GM23338 (cell line): ENCODE measurements around the gene AGR3. TPM values are rescaled to one million over a fixed set of nuclear protein-coding genes. Genes with fewer than 3 reads are reported as not detected.

Experiments used
- ATAC-seq: fragments of 200-7000 bp; cut with Tn5 transposase; 3 replicates; pipeline ENCODE4 v1.9.1; 2020
- DNase-seq: peaks from one replicate; pipeline ENCODE4 v3.0.0-alpha.2; 2015; ENCODE audit warnings: low spot score
- H2AFZ ChIP-seq: fragments of 200-600 bp; sonication (generic); 2 replicates; pipeline ENCODE4 v1.8.0; 2016; ENCODE audit warnings: antibody characterized with exemption, mild to moderate bottlenecking, moderate library complexity
- H3F3A ChIP-seq: fragments of 200-600 bp; sonication (generic); replicated peaks from 2 replicates; pipeline ENCODE4 v1.8.0; 2017; ENCODE audit warnings: antibody characterized with exemption, mixed run types, low read depth
- H3K27ac ChIP-seq: fragments of 200-600 bp; sonication (generic); 2 replicates; pipeline ENCODE4 v1.6.1; 2016; ENCODE audit warnings: low read depth
- H3K27me3 ChIP-seq: fragments of 200-600 bp; sonication (generic); 2 replicates; pipeline ENCODE4 v1.8.0; 2016; ENCODE audit warnings: mild to moderate bottlenecking, mixed run types, moderate library complexity; ENCODE audit not compliant: insufficient read depth
- H3K36me3 ChIP-seq: fragments of 200-600 bp; sonication (generic); 2 replicates; pipeline ENCODE4 v1.8.0; 2016; ENCODE audit warnings: mild to moderate bottlenecking; ENCODE audit not compliant: insufficient read depth
- H3K4me1 ChIP-seq: fragments of 200-600 bp; sonication (generic); 2 replicates; pipeline ENCODE4 v1.8.0; 2016; ENCODE audit warnings: mild to moderate bottlenecking, moderate library complexity; ENCODE audit not compliant: insufficient read depth
- H3K4me2 ChIP-seq: fragments of 200-600 bp; sonication (generic); 2 replicates; pipeline ENCODE4 v1.7.1; 2017; ENCODE audit warnings: mixed run types
- H3K4me3 ChIP-seq: fragments of 200-600 bp; sonication (generic); 2 replicates; pipeline ENCODE4 v1.6.1; 2016; ENCODE audit warnings: mixed run types
- H3K79me2 ChIP-seq: fragments of 200-600 bp; sonication (generic); replicated peaks from 2 replicates; pipeline ENCODE4 v1.8.0; 2017; ENCODE audit warnings: mild to moderate bottlenecking; ENCODE audit not compliant: insufficient read depth
- H3K9me2 ChIP-seq: fragments of 200-600 bp; sonication (generic); 2 replicates; pipeline ENCODE4 v1.8.0; 2017; ENCODE audit not compliant: insufficient read depth
- H4K20me1 ChIP-seq: fragments of 200-600 bp; sonication (generic); replicated peaks from 2 replicates; pipeline ENCODE4 v1.8.0; 2017; ENCODE audit warnings: mild to moderate bottlenecking; ENCODE audit not compliant: insufficient read depth
- H3K27ac Mint-ChIP-seq: 2 replicates; pipeline ENCODE4 v1.8.0; 2020; ENCODE audit warnings: inconsistent platforms, mild to moderate bottlenecking, moderate library complexity, mixed read lengths
- H3K27me3 Mint-ChIP-seq: 3 replicates; pipeline ENCODE4 v1.8.0; 2022; ENCODE audit warnings: low read depth, mild to moderate bottlenecking, moderate library complexity, mixed read lengths, inconsistent platforms; ENCODE audit not compliant: insufficient read depth, poor library complexity
- H3K36me3 Mint-ChIP-seq: 3 replicates; pipeline ENCODE4 v1.8.0; 2021; ENCODE audit warnings: low read depth, mild to moderate bottlenecking, inconsistent platforms, moderate library complexity, mixed read lengths
- H3K4me1 Mint-ChIP-seq: 3 replicates; pipeline ENCODE4 v1.8.0; 2020; ENCODE audit warnings: mild to moderate bottlenecking, inconsistent platforms, mixed read lengths
- H3K4me3 Mint-ChIP-seq: 3 replicates; pipeline ENCODE4 v1.8.0; 2021; ENCODE audit warnings: moderate library complexity, mild to moderate bottlenecking, inconsistent platforms, mixed read lengths
- H3K9me3 Mint-ChIP-seq: 3 replicates; pipeline ENCODE4 v1.8.0; 2020; ENCODE audit warnings: moderate library complexity, mild to moderate bottlenecking, inconsistent platforms, mixed read lengths
- CREB1 ChIP-seq: fragments of 250-450 bp; sonication (Bioruptor Pico); IDR thresholded peaks from 2 replicates; pipeline ENCODE4 v1.5.0; 2020; ENCODE audit warnings: low read depth, mild to moderate bottlenecking, moderate library complexity
- EZH2 ChIP-seq: fragments of 200-600 bp; sonication (generic); IDR thresholded peaks from one replicate; pipeline ENCODE4 v1.8.0; 2017; ENCODE audit warnings: antibody characterized with exemption, mild to moderate bottlenecking, low read depth; ENCODE audit not compliant: unreplicated experiment
- EZH2phosphoT487 ChIP-seq: fragments of 200-600 bp; sonication (generic); IDR thresholded peaks from one replicate; pipeline ENCODE4 v1.8.1; 2018; ENCODE audit warnings: antibody characterized with exemption; ENCODE audit not compliant: unreplicated experiment
- JUNB ChIP-seq: IDR thresholded peaks from one replicate; pipeline ENCODE4 v1.6.1; 2016; ENCODE audit warnings: antibody characterized with exemption; ENCODE audit not compliant: unreplicated experiment
- NANOG ChIP-seq: IDR thresholded peaks from 2 replicates; pipeline ENCODE4 v1.6.1; 2016; ENCODE audit warnings: antibody characterized with exemption, borderline replicate concordance
- POLR2AphosphoS5 ChIP-seq: IDR thresholded peaks from 2 replicates; pipeline ENCODE4 v1.6.1; 2016; ENCODE audit warnings: antibody characterized with exemption, low read depth
- STAT1 ChIP-seq: IDR thresholded peaks from one replicate; pipeline ENCODE4 v1.6.1; 2016; ENCODE audit warnings: antibody characterized with exemption; ENCODE audit not compliant: unreplicated experiment
- ZNF114 ChIP-seq: fragments of 250-450 bp; sonication (Bioruptor Pico); IDR thresholded peaks from 2 replicates; pipeline ENCODE4 v1.5.0; 2020; ENCODE audit warnings: mild to moderate bottlenecking, moderate library complexity
- ZNF331 ChIP-seq: fragments of 250-450 bp; sonication (Bioruptor Pico); IDR thresholded peaks from 2 replicates; pipeline ENCODE4 v1.5.0; 2020; ENCODE audit warnings: low read depth, mild to moderate bottlenecking, moderate library complexity
- polyA plus RNA-seq: library from polyadenylated mRNA; unstranded; fragments of >200 nt; fragmentation: Nextera tagmentation; extraction: Ambion mirVana; gene quantifications from 2 replicates; pipeline ENCODE4 v1.2.1, GENCODE V29; 2016
- total RNA-seq: library from RNA; depleted of rRNA; stranded (reverse); fragments of >200 nt; shearing (Covaris generic); gene quantifications from 2 replicates; pipeline ENCODE4 v1.2.3, GENCODE V29; 2014
- TF ChIP-seq, protein P1 (sequence below), 2 experiments: fragments of 200-600 bp in 1 of 2; sonication (generic) in 1 of 2; conservative IDR thresholded peaks; 2 replicates each; pipeline versions ENCODE4 v1.5.1 to v1.6.1; 2016 to 2017; ENCODE audit warnings: antibody characterized with exemption in 2 of 2, low read depth in 2 of 2, mild to moderate bottlenecking in 2 of 2, moderate library complexity in 1 of 2
- TF ChIP-seq, protein P2 (sequence below): fragments of 250-450 bp; sonication (Bioruptor Pico); IDR thresholded peaks from 2 replicates; pipeline ENCODE4 v1.5.0; 2020; ENCODE audit warnings: mild to moderate bottlenecking, moderate library complexity
- TF ChIP-seq, protein P3 (sequence below): IDR thresholded peaks from 2 replicates; pipeline ENCODE4 v1.6.1; 2016; ENCODE audit warnings: antibody characterized with exemption
- TF ChIP-seq, protein P4 (sequence below): IDR thresholded peaks from one replicate; pipeline ENCODE4 v1.6.1; 2018; ENCODE audit warnings: antibody characterized with exemption; ENCODE audit not compliant: unreplicated experiment

The AGR3 gene
- total and polyA plus RNA-seq, 2 experiments from 2014 or later = not detected

DNA sequence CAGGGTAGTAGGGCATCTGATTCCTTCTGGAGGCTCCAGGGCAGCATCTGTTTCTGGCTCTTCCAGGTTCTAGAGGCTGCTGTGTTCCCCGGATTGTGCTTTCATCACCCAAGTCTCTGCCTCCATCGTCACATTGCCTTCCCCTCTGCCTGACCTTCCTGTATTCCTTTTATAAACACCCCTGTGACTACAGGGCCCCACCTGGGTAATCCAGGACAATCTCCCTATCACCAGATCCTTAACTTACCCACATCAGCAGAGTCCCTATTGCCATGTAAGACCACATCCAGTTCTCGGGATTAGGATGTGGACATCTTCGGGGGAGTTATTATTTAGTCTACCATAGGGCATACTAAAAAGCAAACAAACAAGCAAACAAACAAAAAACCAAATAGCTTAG is 39.4 kb upstream of the AGR3 start:
- no peak overlapping the region for H3K27ac ChIP-seq
- Mint-ChIP-seq H3K36me3 (no peaks in the 10 kb centered on the region), H3K9me3 (no peaks in the 10 kb centered on the region), H3K4me1 (peaks cover 17% of the 10 kb centered on the region), H3K27me3 (peaks cover 4% of the 10 kb centered on the region), H3K4me3 (no peak overlapping the region), H3K27ac (no peak overlapping the region)
- H3F3A ChIP-seq = no peaks in the 10 kb centered on the region
- H4K20me1 ChIP-seq = no peaks in the 10 kb centered on the region
- H2AFZ ChIP-seq = peak overlapping the region; percentile 13
- peaks cover 8% of the 10 kb centered on the region; the same call in 1 of the 2 replicates for H3K4me1 ChIP-seq
- no peaks in the 10 kb centered on the region for H3K9me2 ChIP-seq
- no peaks in the 10 kb centered on the region for H3K27me3 ChIP-seq
- ATAC-seq (no peak), DNase-seq (no peak)
- no peak overlapping the region for H3K4me2 ChIP-seq
- H3K36me3 ChIP-seq = no peaks in the 10 kb centered on the region
- no peak overlapping the region for H3K4me3 ChIP-seq
- H3K79me2 ChIP-seq = no peaks in the 10 kb centered on the region
- TF ChIP-seq JUNB (no peak), ZNF331 (no peak), POLR2AphosphoS5 (no peak), CREB1 (CRISPR knock-in tag) (no peak), NANOG (no peak), STAT1 (no peak), EZH2 (no peak), EZH2phosphoT487 (no peak), ZNF114 (no peak)
- TF ChIP-seq, protein P1, sequence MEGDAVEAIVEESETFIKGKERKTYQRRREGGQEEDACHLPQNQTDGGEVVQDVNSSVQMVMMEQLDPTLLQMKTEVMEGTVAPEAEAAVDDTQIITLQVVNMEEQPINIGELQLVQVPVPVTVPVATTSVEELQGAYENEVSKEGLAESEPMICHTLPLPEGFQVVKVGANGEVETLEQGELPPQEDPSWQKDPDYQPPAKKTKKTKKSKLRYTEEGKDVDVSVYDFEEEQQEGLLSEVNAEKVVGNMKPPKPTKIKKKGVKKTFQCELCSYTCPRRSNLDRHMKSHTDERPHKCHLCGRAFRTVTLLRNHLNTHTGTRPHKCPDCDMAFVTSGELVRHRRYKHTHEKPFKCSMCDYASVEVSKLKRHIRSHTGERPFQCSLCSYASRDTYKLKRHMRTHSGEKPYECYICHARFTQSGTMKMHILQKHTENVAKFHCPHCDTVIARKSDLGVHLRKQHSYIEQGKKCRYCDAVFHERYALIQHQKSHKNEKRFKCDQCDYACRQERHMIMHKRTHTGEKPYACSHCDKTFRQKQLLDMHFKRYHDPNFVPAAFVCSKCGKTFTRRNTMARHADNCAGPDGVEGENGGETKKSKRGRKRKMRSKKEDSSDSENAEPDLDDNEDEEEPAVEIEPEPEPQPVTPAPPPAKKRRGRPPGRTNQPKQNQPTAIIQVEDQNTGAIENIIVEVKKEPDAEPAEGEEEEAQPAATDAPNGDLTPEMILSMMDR (conservative IDR thresholded peaks at IDR 0.05; ENCODE audit: low read depth in 2 of 2) = no peak
- TF ChIP-seq, protein P2, sequence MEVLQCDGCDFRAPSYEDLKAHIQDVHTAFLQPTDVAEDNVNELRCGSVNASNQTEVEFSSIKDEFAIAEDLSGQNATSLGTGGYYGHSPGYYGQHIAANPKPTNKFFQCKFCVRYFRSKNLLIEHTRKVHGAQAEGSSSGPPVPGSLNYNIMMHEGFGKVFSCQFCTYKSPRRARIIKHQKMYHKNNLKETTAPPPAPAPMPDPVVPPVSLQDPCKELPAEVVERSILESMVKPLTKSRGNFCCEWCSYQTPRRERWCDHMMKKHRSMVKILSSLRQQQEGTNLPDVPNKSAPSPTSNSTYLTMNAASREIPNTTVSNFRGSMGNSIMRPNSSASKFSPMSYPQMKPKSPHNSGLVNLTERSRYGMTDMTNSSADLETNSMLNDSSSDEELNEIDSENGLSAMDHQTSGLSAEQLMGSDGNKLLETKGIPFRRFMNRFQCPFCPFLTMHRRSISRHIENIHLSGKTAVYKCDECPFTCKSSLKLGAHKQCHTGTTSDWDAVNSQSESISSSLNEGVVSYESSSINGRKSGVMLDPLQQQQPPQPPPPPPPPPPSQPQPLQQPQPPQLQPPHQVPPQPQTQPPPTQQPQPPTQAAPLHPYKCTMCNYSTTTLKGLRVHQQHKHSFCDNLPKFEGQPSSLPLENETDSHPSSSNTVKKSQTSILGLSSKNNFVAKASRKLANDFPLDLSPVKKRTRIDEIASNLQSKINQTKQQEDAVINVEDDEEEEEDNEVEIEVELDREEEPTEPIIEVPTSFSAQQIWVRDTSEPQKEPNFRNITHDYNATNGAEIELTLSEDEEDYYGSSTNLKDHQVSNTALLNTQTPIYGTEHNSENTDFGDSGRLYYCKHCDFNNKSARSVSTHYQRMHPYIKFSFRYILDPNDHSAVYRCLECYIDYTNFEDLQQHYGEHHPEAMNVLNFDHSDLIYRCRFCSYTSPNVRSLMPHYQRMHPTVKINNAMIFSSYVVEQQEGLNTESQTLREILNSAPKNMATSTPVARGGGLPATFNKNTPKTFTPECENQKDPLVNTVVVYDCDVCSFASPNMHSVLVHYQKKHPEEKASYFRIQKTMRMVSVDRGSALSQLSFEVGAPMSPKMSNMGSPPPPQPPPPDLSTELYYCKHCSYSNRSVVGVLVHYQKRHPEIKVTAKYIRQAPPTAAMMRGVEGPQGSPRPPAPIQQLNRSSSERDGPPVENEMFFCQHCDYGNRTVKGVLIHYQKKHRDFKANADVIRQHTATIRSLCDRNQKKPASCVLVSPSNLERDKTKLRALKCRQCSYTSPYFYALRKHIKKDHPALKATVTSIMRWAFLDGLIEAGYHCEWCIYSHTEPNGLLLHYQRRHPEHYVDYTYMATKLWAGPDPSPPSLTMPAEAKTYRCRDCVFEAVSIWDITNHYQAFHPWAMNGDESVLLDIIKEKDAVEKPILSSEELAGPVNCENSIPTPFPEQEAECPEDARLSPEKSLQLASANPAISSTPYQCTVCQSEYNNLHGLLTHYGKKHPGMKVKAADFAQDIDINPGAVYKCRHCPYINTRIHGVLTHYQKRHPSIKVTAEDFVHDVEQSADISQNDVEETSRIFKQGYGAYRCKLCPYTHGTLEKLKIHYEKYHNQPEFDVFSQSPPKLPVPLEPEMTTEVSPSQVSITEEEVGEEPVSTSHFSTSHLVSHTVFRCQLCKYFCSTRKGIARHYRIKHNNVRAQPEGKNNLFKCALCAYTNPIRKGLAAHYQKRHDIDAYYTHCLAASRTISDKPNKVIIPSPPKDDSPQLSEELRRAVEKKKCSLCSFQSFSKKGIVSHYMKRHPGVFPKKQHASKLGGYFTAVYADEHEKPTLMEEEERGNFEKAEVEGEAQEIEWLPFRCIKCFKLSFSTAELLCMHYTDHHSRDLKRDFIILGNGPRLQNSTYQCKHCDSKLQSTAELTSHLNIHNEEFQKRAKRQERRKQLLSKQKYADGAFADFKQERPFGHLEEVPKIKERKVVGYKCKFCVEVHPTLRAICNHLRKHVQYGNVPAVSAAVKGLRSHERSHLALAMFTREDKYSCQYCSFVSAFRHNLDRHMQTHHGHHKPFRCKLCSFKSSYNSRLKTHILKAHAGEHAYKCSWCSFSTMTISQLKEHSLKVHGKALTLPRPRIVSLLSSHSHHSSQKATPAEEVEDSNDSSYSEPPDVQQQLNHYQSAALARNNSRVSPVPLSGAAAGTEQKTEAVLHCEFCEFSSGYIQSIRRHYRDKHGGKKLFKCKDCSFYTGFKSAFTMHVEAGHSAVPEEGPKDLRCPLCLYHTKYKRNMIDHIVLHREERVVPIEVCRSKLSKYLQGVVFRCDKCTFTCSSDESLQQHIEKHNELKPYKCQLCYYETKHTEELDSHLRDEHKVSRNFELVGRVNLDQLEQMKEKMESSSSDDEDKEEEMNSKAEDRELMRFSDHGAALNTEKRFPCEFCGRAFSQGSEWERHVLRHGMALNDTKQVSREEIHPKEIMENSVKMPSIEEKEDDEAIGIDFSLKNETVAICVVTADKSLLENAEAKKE (CRISPR knock-in tag) = no peak
- TF ChIP-seq, protein P3, sequence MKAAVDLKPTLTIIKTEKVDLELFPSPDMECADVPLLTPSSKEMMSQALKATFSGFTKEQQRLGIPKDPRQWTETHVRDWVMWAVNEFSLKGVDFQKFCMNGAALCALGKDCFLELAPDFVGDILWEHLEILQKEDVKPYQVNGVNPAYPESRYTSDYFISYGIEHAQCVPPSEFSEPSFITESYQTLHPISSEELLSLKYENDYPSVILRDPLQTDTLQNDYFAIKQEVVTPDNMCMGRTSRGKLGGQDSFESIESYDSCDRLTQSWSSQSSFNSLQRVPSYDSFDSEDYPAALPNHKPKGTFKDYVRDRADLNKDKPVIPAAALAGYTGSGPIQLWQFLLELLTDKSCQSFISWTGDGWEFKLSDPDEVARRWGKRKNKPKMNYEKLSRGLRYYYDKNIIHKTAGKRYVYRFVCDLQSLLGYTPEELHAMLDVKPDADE = no peak
- TF ChIP-seq, protein P4, sequence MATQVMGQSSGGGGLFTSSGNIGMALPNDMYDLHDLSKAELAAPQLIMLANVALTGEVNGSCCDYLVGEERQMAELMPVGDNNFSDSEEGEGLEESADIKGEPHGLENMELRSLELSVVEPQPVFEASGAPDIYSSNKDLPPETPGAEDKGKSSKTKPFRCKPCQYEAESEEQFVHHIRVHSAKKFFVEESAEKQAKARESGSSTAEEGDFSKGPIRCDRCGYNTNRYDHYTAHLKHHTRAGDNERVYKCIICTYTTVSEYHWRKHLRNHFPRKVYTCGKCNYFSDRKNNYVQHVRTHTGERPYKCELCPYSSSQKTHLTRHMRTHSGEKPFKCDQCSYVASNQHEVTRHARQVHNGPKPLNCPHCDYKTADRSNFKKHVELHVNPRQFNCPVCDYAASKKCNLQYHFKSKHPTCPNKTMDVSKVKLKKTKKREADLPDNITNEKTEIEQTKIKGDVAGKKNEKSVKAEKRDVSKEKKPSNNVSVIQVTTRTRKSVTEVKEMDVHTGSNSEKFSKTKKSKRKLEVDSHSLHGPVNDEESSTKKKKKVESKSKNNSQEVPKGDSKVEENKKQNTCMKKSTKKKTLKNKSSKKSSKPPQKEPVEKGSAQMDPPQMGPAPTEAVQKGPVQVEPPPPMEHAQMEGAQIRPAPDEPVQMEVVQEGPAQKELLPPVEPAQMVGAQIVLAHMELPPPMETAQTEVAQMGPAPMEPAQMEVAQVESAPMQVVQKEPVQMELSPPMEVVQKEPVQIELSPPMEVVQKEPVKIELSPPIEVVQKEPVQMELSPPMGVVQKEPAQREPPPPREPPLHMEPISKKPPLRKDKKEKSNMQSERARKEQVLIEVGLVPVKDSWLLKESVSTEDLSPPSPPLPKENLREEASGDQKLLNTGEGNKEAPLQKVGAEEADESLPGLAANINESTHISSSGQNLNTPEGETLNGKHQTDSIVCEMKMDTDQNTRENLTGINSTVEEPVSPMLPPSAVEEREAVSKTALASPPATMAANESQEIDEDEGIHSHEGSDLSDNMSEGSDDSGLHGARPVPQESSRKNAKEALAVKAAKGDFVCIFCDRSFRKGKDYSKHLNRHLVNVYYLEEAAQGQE = no peak
